HG02943 (cell line): ENCODE measurements around the gene BBX.

Experiments
- ATAC-seq: cut with Tn5 transposase; IDR thresholded peaks from one replicate; pipeline ENCODE4 v1.9.1; 2021; ENCODE audit warnings: mild to moderate bottlenecking, low read depth, moderate library complexity; ENCODE audit not compliant: unreplicated experiment

Gene BBX

GRCh38 chr3:107643038-107643883 is 120.5 kb downstream of the BBX start:
- ATAC-seq, result no peak

- no peak for ATAC-seq
These were observed 121.9 kb downstream of the BBX start for GRCh38 chr3:107644631-107645030.

- ATAC-seq, result no peak
These were observed 128.0 kb downstream of the BBX start for GRCh38 chr3:107650788-107651187.

GRCh38 chr3:107651782-107652181 is 129.0 kb downstream of the BBX start:
- no peak for ATAC-seq

GRCh38 chr3:107654218-107654617 is 131.5 kb downstream of the BBX start:
- ATAC-seq, result no peak

- no peak for ATAC-seq
These were observed 135.2 kb downstream of the BBX start for GRCh38 chr3:107657971-107658370.

- no peak for ATAC-seq
These were observed 137.7 kb downstream of the BBX start for GRCh38 chr3:107660306-107660976.

- ATAC-seq, result no peak
These were observed 138.8 kb downstream of the BBX start for GRCh38 chr3:107661447-107662123.

GRCh38 chr3:107662124-107662507 is 139.4 kb downstream of the BBX start:
- ATAC-seq, result no peak

GRCh38 chr3:107662586-107662985 is 139.8 kb downstream of the BBX start:
- ATAC-seq, result no peak

- no peak for ATAC-seq
These were observed 140.5 kb downstream of the BBX start for GRCh38 chr3:107663266-107663665.

- ATAC-seq, result no peak
These were observed 141.9 kb downstream of the BBX start for GRCh38 chr3:107664614-107665013.

- no peak for ATAC-seq
These were observed 142.6 kb downstream of the BBX start for GRCh38 chr3:107665351-107665750.

GRCh38 chr3:107666853-107667252 is 144.1 kb downstream of the BBX start:
- no peak for ATAC-seq

- no peak for ATAC-seq
These were observed 145.7 kb downstream of the BBX start for GRCh38 chr3:107668416-107668815.

GRCh38 chr3:107668963-107669362 is 146.2 kb downstream of the BBX start:
- no peak for ATAC-seq

- ATAC-seq, result no peak
These were observed 146.9 kb downstream of the BBX start for GRCh38 chr3:107669669-107670068.

GRCh38 chr3:107670986-107671385 is 148.2 kb downstream of the BBX start:
- no peak for ATAC-seq

GRCh38 chr3:107674371-107674770 is 151.6 kb downstream of the BBX start:
- no peak for ATAC-seq

GRCh38 chr3:107675233-107675900 is 152.6 kb downstream of the BBX start:
- ATAC-seq, result no peak
